ENCODE measurements around the gene TRPC5OS.

GRCh38 chrX:111869639-111870034, 6.3 kb upstream of the TRPC5OS start:
- TF ChIP-seq POLR2A (IDR thresholded peaks at IDR 0.05; ENCODE audit: low read length), result no peak
- TF ChIP-seq GATA1 (IDR thresholded peaks at IDR 0.05; ENCODE audit: low read depth, low read length), result no peak
